Mucosa of descending colon (tissue), 3 donors: ENCODE results near the gene JADE2. TPM values are rescaled to one million over a fixed set of nuclear protein-coding genes. Genes with fewer than 3 reads are reported as not detected.
A peak's percentile ranks its signal among the peaks of the same experiment; 100 is the strongest.

ENCODE experiments used
- ATAC-seq: fragments of 200-7000 bp; cut with Tn5 transposase; one replicate; pipeline ENCODE4 v1.9.1; 2020; ENCODE audit warnings: mild to moderate bottlenecking, moderate library complexity
- DNase-seq, 3 donors: peaks; one replicate each; pipeline ENCODE4 v3.0.0-alpha.2; 2020
- H3K36me3 ChIP-seq: fragments of 200-600 bp; one replicate; pipeline ENCODE4 v1.8.0; 2021; ENCODE audit warnings: low read depth, mild to moderate bottlenecking
- H3K4me1 ChIP-seq: fragments of 200-600 bp; one replicate; pipeline ENCODE4 v1.8.0; 2021; ENCODE audit warnings: low read depth, mild to moderate bottlenecking
- H3K4me3 ChIP-seq: fragments of 200-600 bp; one replicate; pipeline ENCODE4 v1.8.0; 2021; ENCODE audit warnings: mild to moderate bottlenecking
- H3K9me3 ChIP-seq: fragments of 200-600 bp; one replicate; pipeline ENCODE4 v1.8.0; 2021; ENCODE audit warnings: mild to moderate bottlenecking
- intact Hi-C, 2 donors: fragments of 100-400 bp; cut with DNase I in 1 of 2; cut with micrococcal nuclease in 1 of 2; formaldehyde crosslinking; loops; one replicate each; pipeline versions ENCODE4 v1.11.0 to v1.11.1; 2022; cut with DNase I, micrococcal nuclease
- total RNA-seq, 3 donors: library from RNA; stranded (reverse); fragmentation: NEBNext Ultra II Directional in 2 of 3; extraction: Animal tissue kit (Norgen Biotek cat#: 25700) in 2 of 3; gene quantifications; one replicate each; pipeline versions ENCODE4 v1.2.1 to v1.2.4, GENCODE V29; 2021 to 2023
- TF ChIP-seq, protein P1 (sequence below): fragments of 200-600 bp; IDR thresholded peaks from one replicate; pipeline ENCODE4 v1.8.0; 2022; ENCODE audit warnings: antibody characterized with exemption, mild to moderate bottlenecking
- donor health status: DM: no; HTN: no; CAD: no; lungs with moderate emphysema.
- donor health status: DM: no; HTN: no; CAD: no.
- donor health status: DM: no; HTN: yes; CAD: no.

Gene JADE2
- total RNA-seq, 3 donors from 2014 or later = 31.9 to 69.9 (median 36.2) TPM

DNA sequence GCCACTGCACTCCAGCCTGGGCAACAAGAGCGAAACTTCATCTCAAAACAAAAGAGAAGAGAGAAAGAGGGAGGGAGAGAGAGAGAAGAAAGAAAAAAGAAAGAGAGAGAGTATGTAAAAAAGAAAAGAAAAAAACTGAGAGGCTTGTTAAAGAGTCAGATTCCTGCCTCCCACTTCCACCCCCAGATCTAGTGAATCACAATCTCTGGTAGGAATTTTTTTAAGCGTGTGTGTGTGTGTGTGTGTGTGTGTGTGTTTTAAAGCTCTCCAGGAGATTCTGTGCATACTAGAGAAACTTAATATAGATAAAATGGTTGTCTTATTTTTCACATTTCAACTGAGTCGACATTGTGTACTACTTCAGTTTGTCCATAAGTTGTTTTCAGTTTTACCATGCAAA is 75.1 kb downstream of the JADE2 start:
- DNase-seq (no peak), ATAC-seq (no peak)
- no peaks in the 10 kb centered on the region for H3K4me1 ChIP-seq
- no peaks in the 10 kb centered on the region for H3K36me3 ChIP-seq
- no peak overlapping the region for H3K4me3 ChIP-seq
- intact Hi-C loops = no loop called here
- no peaks in the 10 kb centered on the region for H3K9me3 ChIP-seq
- TF ChIP-seq, protein P1, sequence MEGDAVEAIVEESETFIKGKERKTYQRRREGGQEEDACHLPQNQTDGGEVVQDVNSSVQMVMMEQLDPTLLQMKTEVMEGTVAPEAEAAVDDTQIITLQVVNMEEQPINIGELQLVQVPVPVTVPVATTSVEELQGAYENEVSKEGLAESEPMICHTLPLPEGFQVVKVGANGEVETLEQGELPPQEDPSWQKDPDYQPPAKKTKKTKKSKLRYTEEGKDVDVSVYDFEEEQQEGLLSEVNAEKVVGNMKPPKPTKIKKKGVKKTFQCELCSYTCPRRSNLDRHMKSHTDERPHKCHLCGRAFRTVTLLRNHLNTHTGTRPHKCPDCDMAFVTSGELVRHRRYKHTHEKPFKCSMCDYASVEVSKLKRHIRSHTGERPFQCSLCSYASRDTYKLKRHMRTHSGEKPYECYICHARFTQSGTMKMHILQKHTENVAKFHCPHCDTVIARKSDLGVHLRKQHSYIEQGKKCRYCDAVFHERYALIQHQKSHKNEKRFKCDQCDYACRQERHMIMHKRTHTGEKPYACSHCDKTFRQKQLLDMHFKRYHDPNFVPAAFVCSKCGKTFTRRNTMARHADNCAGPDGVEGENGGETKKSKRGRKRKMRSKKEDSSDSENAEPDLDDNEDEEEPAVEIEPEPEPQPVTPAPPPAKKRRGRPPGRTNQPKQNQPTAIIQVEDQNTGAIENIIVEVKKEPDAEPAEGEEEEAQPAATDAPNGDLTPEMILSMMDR = no peak

DNA sequence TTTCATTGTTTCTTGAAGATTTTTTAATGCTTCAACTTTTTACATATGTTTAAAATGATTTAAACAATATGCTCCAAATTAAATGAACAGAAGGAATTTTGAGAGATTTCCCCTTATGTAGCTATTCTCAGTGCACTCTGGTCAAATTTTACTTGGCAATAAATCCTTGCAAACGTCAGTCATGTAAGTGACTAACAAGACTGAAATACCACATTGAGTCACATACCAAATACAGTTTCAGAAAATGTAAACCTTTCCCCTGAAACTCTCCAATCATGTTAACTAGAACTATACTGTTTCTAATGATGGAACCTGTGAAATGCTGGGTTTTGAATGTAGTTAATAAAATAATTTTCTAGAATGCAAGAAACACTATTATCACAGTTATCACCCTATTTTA is 77.6 kb downstream of the JADE2 start:
- TF ChIP-seq, protein P1 = no peak
- Histone ChIP-seq H3K4me3 (no peak overlapping the region), H3K9me3 (no peaks in the 10 kb centered on the region), H3K36me3 (no peaks in the 10 kb centered on the region), H3K4me1 (no peaks in the 10 kb centered on the region)
- no peak for DNase-seq
- ATAC-seq = no peak
- intact Hi-C loops = no loop called here

- DNase-seq (no peak), ATAC-seq (no peak)
- no peaks in the 10 kb centered on the region for H3K36me3 ChIP-seq
- H3K9me3 ChIP-seq = no peaks in the 10 kb centered on the region
- intact Hi-C loops = no loop called here
- TF ChIP-seq, protein P1 = no peak
- no peaks in the 10 kb centered on the region for H3K4me1 ChIP-seq
- no peak overlapping the region for H3K4me3 ChIP-seq
These were observed 79.4 kb downstream of the JADE2 start for GRCh38 chr5:134604908-134605307.

- no peak for ATAC-seq
- DNase-seq = no peak
- intact Hi-C loops = no loop called here
- no peaks in the 10 kb centered on the region for H3K4me1 ChIP-seq
- no peak overlapping the region for H3K4me3 ChIP-seq
- no peaks in the 10 kb centered on the region for H3K36me3 ChIP-seq
- TF ChIP-seq, protein P1 = no peak
- H3K9me3 ChIP-seq = no peaks in the 10 kb centered on the region
These were observed 81.3 kb downstream of the JADE2 start for GRCh38 chr5:134606726-134607125.

GRCh38 chr5:134608555-134608954 is 83.1 kb downstream of the JADE2 start:
- H3K4me1 ChIP-seq = peaks cover 3% of the 10 kb centered on the region
- H3K36me3 ChIP-seq = no peaks in the 10 kb centered on the region
- DNase-seq (no peak), ATAC-seq (peak; percentile 19)
- no peak overlapping the region for H3K4me3 ChIP-seq
- intact Hi-C loops = no loop called here
- TF ChIP-seq, protein P1 = no peak
- no peaks in the 10 kb centered on the region for H3K9me3 ChIP-seq

- H3K36me3 ChIP-seq = no peaks in the 10 kb centered on the region
- peaks cover 3% of the 10 kb centered on the region for H3K4me1 ChIP-seq
- no peak for DNase-seq
- H3K4me3 ChIP-seq = no peak overlapping the region
- intact Hi-C loops = no loop called here
- H3K9me3 ChIP-seq = no peaks in the 10 kb centered on the region
- peak; percentile 74 for ATAC-seq
- TF ChIP-seq, protein P1 = no peak
These were observed 83.9 kb downstream of the JADE2 start for GRCh38 chr5:134609232-134609851.
